GM18867 (cell line): ENCODE measurements around the gene RCOR1.
"Not testable (repeated sequence)": the region's sequence is repeated elsewhere in the genome, so short reads cannot be mapped to it uniquely, and the experiment has no call there.

Source experiments
- ATAC-seq: cut with Tn5 transposase; IDR thresholded peaks from one replicate; pipeline ENCODE4 v1.9.1; 2021; ENCODE audit warnings: mild to moderate bottlenecking, moderate library complexity; ENCODE audit not compliant: unreplicated experiment

RCOR1 gene

DNA sequence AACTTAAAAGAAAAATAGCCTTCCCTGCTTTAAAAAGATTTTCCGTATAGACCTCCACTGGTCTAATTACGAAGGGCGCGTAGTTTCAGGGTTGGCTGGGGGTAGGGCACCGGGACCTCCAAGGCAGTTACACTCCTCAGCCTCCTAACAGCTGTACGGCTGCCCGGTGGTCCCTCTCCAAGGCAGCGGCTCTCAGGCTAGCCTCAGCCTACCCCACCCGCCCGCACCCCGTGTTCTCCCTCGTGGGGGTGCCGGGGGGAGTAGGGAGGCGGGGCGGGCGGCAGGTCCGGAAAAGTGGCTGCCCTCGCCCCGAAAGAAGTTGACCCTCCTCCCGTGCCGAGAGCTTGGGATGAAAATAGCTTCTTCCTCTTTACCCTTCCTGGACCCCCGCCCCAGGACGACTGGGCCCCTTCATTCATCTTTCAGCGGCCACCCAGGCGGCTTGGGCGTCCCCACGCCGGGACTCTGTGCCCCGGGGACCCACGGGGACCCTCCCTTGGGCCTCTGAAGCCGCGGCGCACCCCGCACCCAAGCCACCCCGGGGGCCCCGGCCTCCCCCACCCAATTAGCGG is 991 bp upstream of the RCOR1 start:
- ATAC-seq, result peak; percentile 1

DNA sequence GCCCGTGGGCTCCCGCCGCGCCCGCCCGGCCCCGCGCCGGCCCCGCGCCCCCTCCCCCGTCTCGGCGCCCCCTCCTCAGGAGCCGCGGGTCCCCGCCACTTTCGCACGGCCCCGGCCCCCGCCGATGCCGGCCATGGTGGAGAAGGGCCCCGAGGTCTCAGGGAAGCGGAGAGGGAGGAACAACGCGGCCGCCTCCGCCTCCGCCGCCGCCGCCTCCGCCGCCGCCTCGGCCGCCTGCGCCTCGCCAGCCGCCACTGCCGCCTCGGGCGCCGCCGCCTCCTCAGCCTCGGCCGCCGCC is 263 bp downstream of the RCOR1 start:
- ATAC-seq, result peak; percentile 21

DNA sequence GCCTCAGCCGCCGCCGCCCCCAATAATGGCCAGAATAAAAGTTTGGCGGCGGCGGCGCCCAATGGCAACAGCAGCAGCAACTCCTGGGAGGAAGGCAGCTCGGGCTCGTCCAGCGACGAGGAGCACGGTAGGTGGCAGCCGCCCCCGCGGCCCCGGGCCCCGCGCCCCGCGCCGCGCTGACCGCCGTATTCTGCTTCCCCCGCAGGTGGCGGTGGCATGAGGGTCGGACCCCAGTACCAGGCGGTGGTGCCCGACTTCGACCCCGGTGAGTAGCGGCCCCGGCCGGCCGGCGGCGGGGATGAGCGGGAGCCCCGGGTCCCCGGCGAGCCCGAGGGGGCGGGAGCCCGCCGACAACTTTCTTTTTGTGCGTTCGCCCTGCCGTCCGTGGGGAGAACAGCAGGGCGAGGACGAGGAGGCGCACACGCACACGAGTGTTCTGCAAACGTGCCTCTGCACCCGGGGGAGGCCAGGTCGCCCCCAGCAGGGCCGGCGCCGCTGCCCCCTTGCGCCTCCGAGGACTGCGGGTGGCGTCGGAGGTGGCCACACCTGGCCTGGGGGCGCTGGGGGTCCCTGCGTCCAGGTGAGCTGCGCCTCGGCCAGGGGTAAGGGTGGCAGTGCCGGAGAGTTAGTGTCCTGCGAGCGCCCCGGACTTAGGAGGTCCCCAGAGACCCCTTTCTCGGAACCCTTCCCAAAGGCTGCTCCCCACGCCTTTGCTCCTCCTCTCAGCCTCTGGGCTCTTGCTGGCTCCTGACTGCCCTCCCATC is 794 bp downstream of the RCOR1 start:
- peak; percentile 18 for ATAC-seq

DNA sequence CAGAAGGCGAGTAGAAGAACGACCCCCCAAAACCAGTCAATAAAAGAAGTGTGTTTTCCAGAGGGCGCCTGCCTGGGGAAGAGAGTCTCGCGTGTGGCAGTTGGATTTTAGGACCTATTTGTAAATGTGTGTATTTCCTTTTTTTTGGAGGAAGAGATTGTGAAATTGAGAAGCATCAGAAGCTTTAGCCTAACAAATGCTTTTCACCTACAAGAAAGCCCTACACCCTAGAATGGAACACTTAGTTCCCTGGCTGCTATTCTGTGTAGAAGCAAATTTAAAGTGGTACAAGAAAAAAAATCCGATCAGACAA is 1.3 kb downstream of the RCOR1 start:
- no peak for ATAC-seq

DNA sequence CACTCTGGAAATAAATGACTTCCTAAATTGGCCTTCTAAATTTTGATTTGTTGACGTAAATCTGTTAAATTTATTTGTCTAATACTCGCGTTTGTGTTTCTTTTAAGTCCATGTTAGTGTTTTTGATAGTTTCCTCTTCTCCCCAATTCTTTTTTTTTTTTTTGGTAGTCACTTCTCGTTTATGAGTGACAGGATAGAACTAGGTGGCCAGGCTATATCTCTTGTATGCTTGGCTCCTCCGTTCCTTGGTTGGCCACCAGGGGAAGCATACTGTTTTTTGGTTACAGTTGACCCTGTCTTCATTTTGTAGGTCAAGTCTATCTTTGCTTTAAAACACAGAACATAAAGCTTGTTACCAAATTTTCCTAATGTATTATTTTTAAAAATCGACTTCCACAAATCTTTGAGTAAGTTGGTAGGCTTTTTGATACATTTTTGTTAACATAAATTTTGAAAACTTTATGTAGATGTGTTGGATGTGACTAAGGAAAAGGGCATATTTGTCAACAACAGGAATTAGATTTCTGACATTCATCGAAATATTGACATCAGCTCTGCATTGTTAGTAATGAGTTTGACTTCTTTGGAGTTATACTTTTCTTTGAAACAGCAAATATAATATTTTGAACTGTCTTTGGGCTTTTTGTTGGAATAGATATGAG is 2.2 kb downstream of the RCOR1 start:
- peak; percentile 26 for ATAC-seq

DNA sequence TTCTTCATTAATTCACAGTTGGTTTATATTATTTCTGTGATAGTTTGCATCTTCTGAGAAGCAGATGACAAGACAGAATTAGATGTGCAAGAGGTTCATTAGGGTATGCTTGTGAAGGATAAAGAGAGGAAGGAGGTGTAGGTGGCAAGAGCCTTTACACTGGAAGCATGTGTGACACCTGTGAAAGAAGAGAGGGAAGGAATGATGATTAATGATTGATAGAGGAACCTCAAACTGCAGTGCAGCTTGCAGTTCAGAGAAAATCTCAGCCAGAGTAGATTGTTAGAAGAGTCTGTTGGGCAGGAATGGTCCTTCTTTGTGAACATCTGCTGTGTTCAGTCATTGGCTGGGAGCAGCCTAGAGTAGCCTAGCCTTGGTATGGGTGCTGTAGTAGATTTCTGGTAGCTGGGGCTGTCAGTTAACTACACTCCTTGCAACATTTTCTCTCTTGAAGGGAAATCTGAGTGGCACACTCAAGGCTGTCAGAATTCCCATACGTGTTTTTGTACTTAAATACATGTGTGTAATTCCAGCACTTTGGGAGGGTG is 9.0 kb downstream of the RCOR1 start:
- ATAC-seq, result no peak

DNA sequence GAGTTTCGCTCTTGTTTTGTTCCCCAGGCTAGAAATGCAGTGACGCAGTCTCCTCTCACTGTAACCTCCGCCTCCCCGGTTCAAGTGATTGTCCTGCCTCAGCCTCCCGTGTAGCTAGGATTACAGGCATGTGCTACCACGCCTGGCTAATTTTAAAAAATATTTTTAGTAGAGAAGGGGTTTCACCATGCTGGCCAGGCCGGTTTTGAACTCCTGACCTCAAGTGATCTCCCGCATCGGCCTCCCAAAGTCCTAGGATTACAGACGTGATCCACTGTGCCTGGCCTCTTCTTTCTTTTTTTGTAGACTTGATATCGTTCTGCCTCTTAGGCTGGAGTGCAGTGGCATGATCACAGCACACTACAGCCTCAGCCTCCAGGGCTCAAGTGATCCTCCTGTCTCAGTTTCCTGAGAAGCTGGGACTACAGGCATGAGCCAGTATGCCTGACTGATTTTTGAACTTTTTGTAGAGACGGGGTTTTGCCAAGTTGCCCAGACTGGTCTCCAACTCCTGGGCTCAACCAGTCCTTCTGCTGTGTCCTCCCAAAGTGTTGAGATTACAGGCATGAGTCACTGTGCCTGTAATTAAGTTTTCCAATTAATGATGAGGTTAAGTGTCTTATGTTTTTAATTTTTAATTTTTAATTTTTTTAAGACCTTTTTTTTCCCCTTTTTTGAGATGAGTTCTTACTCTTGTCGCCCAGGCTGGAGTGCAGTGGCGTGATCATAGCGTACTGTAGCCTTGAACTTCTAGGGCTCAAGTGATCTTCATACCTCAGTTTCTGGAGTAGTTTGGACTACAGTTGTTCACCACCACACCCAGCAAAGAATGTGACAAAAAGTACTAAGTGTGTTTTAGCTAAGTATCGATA is 10.2 kb downstream of the RCOR1 start:
- no peak for ATAC-seq

DNA sequence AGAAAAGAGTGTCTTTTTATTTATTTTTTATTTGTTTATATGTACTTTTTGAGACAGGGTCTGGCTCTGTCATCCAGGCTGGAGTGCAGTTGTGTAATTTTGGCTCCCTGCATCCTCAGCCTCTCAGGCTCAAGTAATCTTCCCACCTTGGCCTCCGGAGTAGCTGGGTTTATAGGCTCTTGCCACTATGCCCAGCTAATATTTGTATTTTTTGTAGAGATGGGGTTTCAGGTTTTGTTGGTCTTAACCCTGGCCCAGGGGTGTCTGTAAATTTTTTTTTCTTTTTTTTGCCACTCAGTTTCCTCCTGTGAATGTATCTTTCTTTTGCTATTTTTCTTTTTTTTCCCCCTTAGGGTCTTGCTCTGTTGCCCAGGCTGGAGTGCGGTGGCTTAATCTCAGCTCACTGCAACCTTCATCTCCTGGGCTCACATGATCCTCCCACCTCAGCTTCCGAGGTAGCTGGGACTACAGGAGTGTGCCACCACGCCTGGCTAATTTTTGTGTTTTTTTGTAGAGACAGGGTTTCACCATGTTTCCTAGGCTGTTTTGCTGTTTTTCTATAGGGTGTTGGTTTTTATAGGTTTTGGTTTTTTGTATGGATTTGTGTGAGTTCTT is 11.0 kb downstream of the RCOR1 start:
- ATAC-seq, result no peak

DNA sequence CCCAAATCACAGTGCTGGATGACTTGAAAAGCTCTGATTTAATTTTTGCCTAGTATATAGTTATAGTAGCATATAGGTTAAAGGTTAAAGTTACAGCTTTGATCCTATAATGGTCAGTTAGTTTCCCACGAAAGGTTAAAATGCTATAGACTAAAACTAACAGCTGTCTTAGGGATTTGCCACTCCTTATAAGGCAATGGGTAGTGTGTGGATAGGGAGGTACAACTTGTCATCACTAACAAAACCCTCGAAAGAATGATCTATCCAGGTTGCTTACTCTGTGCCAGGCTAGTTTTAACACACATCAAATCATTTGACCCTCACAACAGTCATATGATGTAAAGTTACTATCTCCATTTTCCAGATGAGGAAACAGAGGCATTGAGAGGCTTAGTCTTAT is 11.7 kb downstream of the RCOR1 start:
- ATAC-seq, result no peak

DNA sequence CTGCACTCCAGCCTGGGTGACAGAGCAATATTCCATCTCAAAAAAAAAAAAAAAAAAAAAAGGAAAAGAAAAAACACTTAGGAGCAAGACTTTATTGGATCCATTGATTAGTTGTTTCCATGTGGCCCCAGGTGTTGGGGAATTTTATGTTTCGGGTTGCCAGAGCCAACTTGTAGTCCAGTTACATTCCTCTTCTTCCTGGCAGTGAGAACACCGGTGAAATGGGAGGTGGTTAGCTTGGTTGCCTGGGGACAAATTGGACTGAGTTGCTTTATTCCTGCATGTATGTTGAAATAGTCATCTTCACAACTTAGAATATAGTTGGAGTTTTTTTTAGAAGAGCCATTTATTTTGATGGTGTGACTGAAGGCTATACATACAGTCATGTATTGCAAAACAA is 12.6 kb downstream of the RCOR1 start:
- ATAC-seq, result no peak

DNA sequence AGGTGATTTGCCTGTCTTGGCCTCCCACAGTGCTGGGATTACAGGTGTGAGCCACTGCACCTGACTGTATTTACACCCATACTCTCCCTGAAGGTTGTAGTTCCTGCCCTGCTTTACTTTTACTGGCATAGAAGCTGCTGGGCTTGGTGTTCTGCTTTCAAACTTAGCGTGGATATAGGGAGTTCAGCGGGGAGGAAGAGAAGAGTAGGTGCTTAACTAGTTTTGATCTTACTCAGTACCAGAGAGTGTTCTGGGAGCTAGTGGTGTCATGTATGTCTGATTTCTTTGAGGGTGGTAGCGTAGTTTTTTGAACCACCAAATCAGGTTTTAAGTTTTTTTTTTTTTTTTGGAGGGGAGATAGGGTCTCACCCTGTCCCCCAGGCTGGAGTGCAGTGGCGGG is 13.8 kb downstream of the RCOR1 start:
- ATAC-seq, result no peak

DNA sequence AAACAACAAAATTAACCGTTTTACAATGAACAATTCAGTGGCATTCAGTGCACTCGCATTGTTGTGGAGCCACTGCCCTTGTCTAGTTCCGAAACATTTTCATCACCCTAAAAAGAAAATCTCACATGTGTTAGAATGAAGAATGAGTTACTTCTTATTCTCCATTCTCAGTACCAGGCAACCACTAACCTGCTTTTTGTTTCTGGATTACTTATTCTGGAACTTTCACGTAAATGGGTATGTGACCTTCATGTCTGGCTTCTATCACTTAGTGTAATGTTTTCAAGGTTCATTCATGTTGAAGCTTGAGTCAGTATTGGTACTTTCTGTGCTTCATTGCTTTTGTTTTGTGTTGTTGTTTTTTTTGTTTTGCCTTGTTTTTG is 15.6 kb downstream of the RCOR1 start:
- ATAC-seq, result peak; percentile 60

DNA sequence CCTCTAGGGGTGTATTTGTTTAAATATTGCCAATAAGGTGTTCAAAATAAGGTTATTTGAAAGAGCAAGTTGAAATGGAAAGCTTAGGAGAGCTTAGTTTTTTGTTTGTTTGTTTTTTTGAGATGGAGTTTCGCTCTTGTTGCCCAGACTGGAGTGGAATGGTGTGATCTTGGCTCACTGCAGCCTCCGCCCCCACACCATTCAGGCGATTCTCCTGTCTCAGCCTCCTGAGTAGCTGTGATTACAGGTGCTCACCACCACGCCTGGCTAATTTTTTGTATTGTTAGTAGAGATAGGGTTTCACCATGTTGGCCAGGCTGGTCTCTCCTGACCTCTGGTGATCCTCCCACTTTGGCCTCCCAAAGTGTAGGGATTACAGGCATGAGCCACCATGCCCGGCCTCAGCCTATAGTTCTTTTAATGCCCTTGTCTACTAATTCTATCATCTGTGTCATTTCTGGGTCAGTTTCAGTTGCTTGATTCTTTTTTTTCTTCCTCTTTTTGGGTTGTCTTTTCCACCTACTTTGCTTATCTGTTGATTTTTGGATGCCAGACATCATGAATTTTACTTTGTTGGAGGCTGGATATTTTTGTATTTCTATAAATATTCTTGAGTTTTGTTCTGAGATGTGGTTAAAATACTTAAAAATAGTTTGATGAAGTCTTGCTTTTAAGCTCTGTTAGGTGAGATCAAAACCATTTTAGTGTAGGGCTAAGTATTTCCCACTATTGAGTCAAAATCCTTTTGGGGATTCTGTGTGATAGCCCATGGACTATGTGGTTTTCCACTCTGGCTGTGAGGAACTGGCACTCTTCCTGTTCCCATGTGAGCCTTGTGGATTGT is 18.7 kb downstream of the RCOR1 start:
- no peak for ATAC-seq

DNA sequence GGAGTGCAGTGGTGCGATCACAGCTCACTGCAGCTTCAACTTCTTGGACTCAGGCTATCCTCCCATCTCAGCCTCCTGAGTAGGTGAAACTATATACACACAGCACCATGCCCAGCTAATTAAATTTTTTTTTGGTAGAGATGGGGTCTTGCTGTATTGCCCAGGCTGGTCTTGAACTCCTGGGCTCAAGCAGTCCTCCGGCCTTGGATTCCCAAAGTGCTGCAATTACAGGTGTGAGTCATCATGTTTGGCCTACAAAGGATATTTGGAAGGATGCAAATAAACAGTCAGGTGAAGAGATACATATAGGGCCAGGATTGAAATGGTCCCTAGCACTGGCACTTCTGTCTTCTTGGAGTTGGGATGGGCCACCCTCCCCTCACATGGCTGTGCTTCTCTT is 23.9 kb downstream of the RCOR1 start:
- no peak for ATAC-seq

DNA sequence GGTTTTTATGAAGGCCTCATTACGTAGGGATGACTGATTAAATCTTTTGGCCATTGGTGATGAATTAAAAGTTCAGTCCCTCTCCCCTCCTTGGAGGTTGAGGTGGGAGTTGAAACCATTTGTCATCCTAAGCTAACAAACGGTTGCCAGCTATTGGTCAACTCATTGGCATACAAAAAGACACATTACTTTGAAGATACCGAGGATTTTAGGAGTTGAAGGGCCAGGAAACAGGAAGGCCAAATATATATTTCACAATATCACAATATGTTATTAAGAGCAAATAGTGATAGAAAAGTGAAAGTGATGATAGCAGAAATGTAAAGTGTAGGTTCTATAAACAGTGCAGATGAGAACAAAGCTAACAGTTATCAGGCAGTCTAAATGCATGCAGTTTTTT is 24.4 kb downstream of the RCOR1 start:
- ATAC-seq, result no peak

DNA sequence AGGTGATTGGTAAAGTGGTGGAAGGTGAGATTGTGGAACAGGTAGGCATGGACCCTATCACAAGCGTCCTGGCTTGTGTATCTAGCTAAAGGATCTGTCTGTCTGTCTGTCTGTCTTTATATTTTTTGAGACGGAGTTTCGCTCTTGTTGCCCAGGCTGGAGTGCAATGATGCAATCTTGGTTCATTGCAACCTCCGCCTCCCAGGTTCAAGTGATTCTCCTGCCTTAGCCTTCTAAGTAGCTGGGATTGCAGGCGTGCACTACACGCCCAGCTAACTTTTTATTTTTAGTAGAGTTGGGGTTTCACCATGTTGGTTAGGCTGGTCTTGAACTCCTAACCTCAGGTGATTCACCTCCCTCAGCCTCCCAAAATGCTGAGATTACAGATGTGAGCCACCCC is 26.6 kb downstream of the RCOR1 start:
- not testable (repeated sequence) for ATAC-seq

DNA sequence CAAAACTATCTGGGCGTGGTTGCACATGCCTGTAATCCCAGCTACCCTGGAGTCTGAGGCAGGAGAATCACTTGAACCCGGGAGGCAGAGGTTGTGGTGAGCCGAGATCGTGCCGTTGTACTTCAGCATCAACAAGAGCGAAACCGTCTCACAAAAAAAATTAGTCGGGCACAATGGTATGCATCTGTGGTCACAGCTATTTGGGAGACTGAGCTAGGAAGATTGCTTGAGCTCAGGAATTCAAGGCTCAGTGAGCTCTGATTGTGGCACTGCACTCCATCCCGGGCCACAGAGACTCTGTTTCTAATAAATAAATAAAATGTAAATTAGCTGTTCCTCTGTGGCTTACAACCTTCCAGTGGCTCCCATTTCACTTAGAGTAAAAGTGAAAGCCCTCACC is 28.0 kb downstream of the RCOR1 start:
- no peak for ATAC-seq

DNA sequence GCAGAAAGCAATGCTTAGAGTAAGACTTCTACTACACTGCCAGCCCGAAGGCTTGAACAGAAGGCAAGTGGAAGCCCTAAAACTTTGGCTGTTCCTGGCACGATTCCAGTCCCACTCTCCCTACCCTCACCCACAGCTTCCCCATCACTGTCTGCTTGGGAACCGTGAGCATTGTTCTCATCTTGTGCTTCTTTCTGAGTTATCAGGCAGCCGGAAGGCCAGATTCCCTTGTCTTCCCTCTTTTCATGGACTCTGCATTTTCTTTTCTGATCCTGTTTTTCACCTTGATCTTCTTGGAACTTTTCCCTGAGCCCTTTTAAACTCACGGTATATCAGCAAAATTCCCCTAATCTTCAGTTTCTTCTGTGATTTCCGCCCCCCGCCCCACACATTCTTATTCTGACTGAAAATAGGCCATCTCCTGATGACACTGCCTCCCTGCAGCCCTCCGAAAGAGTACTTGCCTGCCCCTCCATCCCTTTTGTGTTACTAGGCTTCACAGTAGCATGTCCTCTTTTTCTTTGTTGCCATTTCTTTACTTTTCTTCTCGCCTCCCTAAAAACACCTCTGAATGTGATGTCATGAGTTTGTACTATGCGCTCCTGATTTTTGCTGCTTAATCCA is 29.9 kb downstream of the RCOR1 start:
- ATAC-seq, result no peak

DNA sequence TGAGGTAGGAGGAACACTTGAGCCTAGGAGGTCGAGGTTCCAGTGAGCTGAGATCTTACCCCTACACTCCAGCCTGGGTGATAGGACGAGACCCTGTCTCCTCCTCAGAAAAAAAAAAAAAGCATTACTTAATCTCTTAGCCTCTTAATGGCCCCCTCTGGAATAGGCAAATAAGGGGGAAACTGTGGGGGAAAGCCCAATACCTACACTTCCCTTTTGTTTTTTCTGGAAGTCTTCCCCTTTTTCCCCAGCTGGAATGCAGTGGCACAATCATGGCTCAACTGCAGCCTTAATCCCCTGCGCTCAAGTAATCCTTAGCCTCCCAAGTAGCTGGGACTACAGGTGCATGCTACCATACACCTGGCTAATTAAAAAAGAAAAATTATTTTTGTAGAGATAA is 32.2 kb downstream of the RCOR1 start:
- ATAC-seq, result no peak
